HPDE6-E6E7 (cell line): ENCODE results near the gene TPTE2.
"Not testable (repeated sequence)": the region's sequence is repeated elsewhere in the genome, so short reads cannot be mapped to it uniquely, and the experiment has no call there.

Source experiments
- DNase-seq: peaks from one replicate; pipeline ENCODE4 v3.0.0; 2011; ENCODE audit warnings: missing footprints; ENCODE audit errors: extremely low spot score

TPTE2 gene

DNA sequence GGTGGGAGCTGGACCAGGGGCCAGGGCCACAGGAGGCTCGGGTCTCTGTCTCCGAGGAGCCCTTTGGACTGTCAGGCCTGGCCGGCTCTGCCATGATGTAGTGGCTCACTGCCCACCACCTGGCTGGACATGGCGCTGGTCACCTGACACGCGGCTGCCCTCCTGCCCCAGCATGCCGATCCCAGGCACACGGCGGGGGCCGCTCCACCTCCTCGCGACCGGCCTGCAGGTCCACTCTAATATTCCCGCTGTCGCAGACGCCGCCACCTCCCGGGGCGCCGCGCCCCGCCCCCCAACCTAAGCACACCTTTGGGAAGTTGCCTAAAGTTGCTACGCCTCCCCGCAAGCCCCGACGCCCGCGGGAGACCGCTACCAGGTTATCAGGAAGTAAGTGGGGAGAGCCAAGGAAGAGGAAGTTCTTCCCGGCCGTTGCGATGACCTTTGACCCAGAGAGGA lies at the start of gene TPTE2:
TSS of gene TPTE2 (minus strand) at position 406 of the 456 bp plus-strand sequence. CDS start 58,298 bp downstream, outside the sequence.
- not testable (repeated sequence) for DNase-seq

- DNase-seq, result no peak
Measured at GRCh38 chr13:19607523-19608078, 46.3 kb upstream of the TPTE2 start.

GRCh38 chr13:19606737-19607136 lies 45.4 kb upstream of the TPTE2 start:
- no peak for DNase-seq

DNA sequence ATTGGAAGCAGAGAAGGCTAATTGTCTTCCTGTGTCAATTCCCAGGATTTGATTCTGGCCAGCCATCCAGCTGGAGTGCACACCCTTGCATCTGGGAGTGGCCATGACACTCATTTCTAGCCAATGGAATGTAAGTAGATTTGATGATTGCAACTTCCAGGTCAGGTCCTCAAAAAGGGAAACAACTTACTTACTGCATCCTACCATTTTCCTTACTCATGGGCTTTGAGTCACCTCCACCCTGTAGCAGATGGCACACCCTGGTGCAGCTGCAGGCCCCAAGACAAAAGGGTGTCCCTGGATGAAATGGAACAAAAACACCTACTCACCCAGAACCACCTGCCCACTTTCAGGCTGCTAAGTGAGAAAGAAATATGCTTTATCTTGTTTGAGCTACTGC lies 44.8 kb upstream of the TPTE2 start:
- DNase-seq, result no peak

GRCh38 chr13:19605161-19605955 lies 44.0 kb upstream of the TPTE2 start:
- DNase-seq, result no peak

GRCh38 chr13:19604306-19604705 lies 43.0 kb upstream of the TPTE2 start:
- no peak for DNase-seq

GRCh38 chr13:19601749-19602725 lies 40.7 kb upstream of the TPTE2 start:
- no peak for DNase-seq

GRCh38 chr13:19597523-19597922 lies 36.2 kb upstream of the TPTE2 start:
- no peak for DNase-seq

DNA sequence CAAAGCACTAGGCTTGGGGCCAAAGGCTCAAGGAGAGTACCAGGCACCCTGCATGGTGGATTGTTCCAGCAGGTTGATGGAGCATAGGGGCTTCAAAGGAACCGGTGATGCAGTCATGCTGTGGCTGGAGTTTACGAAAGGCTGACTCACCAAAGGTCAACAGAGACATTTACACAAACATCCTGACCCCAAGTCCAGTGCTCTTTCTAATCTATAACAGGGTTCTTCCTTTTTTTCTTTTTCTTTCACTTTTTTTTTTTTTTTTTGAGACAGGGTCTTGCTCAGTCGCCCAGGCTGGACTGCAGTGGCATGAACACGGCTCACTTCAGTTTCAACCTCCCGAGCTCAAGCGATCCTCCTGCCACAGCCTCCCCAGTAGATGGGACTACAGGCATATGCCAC lies 35.6 kb upstream of the TPTE2 start:
- DNase-seq, result no peak

- DNase-seq, result no peak
Measured at GRCh38 chr13:19596086-19596485, 34.8 kb upstream of the TPTE2 start.

DNA sequence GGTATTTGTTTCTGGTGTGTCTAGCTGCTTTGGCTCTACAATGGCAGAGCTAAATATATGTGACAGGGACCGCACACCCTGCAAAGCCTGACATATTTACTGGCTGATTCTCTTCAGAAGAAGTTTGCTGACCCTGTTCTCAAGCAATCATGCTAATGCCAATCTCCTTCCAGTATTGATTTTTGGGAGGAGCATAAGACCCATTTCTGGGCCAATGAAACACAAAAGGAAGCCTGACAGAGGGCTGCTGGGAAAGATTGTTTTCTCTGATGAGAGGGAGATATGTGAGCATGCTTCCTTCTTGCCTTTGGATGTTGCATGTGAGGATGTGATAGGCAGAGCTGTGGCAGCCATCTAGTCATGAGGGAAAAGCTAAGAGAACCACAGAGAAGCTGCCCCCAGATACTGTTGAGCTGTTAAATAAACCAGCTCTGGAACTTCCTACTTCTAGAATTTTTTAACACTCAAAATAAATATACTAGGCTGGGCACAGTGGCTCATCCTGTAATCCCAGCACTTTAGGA lies 31.4 kb upstream of the TPTE2 start:
- DNase-seq, result no peak

DNA sequence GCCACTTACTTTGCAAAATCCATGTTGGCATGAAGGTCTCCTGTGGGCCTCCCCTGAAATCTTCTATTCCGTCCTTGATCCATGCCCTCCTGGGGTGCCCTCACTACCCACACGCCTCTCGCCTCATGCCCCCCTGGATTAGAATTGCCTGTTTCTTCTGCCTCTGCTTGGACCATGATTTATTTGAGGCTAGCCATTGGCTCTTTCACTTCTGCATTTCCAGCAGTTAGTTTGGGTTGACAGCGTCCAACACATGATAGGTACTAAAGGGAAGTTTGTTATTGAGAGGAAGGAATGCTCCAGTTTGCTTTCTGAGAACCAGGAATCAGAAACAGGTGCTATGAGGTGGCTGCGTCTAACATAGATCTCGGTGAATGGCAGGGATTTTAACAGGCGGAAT lies 30.5 kb upstream of the TPTE2 start:
- no peak for DNase-seq

- no peak for DNase-seq
Measured at GRCh38 chr13:19590423-19590822, 29.1 kb upstream of the TPTE2 start.

DNA sequence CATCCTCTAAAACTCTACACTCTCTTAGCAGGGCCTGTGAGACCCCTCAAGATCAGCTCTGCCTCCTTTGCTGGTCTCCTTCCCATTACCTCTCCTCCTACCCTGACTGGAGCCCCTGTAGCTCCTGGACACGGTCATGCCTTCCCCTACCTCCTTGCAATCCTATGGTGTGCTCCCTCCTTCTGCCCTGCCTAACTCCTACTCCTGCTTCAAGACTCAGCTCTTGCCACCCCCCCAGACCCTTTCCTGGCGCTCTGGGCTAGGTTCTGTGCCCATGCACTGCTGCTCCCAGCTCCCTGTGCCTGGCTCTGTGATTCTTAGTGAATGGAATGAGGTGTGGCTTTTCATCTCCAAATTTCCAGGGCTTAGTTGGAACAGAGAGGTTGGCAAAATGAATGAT lies 28.0 kb upstream of the TPTE2 start:
- DNase-seq, result no peak

- DNase-seq, result no peak
Measured at GRCh38 chr13:19587635-19588300, 26.4 kb upstream of the TPTE2 start.

- no peak for DNase-seq
Measured at GRCh38 chr13:19586904-19587634, 25.7 kb upstream of the TPTE2 start.

DNA sequence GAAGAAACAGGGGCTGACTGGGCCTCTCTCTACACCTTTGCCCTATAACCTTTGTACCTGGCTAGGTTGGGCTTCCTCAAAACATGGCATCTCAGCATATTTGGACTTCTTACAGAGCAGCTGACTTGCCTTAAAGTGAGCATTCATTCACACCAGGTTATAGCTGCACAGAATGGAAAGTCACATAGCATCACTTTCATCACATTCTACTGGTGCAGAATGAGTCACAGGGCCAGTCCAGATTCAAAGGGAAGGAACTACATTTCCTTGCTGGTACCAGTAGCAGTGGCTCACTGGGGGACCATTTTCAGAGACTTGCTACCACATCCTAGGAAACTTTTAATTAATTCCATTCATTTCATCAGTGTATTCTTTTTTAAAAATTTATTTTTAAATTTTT lies 20.3 kb upstream of the TPTE2 start:
- no peak for DNase-seq

- DNase-seq, result no peak
Measured at GRCh38 chr13:19575230-19575629, 13.9 kb upstream of the TPTE2 start.

- no peak for DNase-seq
Measured at GRCh38 chr13:19573120-19573716, 11.9 kb upstream of the TPTE2 start.

DNA sequence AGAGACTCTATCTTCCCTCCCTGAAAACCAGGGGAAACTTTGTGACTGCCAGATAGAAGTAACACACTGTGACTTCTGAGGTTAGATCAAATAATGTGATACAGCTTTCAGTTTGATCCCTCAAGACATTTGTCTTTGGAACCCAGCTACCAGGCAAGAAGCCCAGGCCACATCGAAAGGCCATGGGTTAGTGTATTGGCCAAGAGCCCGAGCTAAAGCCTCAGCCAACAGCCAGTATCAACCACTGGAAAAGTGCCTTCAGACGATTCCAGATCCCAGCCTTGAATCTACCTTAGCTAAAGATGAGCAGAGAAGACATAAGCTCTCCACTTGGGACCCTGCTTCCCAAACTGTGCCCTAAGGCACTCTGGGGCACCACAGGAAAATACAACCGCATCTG lies 10.9 kb upstream of the TPTE2 start:
- DNase-seq, result no peak
